HEK293T (cell line): ENCODE measurements around the gene MORN1.

Experiments used
- BHLHE40 ChIP-seq: fragments of 450-650 bp; IDR thresholded peaks from 2 replicates; pipeline ENCODE4 v1.6.1; 2016; ENCODE audit warnings: mild to moderate bottlenecking, moderate library complexity, borderline replicate concordance
- PKNOX1 ChIP-seq: fragments of 450-650 bp; IDR thresholded peaks from 2 replicates; pipeline ENCODE4 v1.6.1; 2016
- TARDBP ChIP-seq: fragments of 450-650 bp; IDR thresholded peaks from 2 replicates; pipeline ENCODE4 v1.6.1; 2016

- TF ChIP-seq BHLHE40, result no peak
- no peak for TF ChIP-seq TARDBP
- TF ChIP-seq PKNOX1, result no peak
These were observed 36.6 kb upstream of the MORN1 start for GRCh38 chr1:2427976-2428375.
